Erythroblast (primary cell): Measurements from ENCODE around the gene NLGN1.
A peak's percentile ranks its signal among the peaks of the same experiment; 100 is the strongest.

Experiments used
- DNase-seq, 2 experiments: peaks; one replicate each; lab custom pipeline; 2025; lab: John Stamatoyannopoulos, UW
- GATA1 ChIP-seq: IDR thresholded peaks from 2 replicates; pipeline ENCODE4 v1.6.1; 2011; ENCODE audit warnings: low read depth, mild to moderate bottlenecking, control low read depth, low read length, moderate library complexity
- POLR2A ChIP-seq: IDR thresholded peaks from 2 replicates; pipeline ENCODE4 v1.6.1; 2011; ENCODE audit warnings: mild to moderate bottlenecking, low read length

The NLGN1 gene

GRCh38 chr3:174035328-174035886 is 637.9 kb downstream of the NLGN1 start:
- TF ChIP-seq POLR2A = no peak
- TF ChIP-seq GATA1 = no peak
- peak in 1 of 2 experiments; percentile 7 for DNase-seq

DNA sequence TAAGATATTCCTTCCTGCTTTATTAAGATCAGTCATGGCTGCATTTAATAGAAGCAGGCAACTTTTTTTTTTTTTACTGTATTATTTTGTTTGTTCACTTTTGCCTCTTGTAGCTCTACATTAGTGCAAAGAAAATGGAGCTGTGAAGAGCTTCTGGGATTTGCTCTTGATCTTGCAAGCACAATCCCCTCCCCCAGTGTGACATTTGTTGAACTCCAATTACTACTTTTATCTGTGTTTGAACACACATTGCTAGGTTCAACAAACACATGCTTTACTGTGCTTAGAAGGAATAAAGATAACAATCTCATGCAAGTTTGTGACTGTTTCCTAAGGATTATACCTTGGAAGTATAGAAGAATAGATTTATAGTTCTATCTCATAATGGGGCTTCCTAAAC is 648.8 kb downstream of the NLGN1 start:
- TF ChIP-seq GATA1 (no peak), POLR2A (no peak)

DNA sequence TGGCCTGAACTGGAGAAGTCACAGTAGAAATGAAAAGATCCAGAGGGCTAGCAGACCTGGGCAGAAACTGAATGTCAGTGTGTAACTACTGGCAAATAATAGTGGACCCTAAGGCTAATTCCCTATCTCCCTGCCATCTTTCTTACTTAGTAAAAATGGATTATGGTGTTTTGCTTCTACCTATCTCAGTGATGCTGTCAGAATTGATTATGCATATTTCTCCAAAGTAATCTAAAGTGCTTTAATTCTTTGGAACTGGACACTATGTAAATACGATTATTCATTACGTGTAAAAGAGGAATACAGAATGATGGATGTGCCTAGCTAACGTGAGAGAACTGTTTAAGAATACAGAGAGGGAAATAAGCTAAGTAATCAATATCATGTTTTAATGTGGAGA is 651.9 kb downstream of the NLGN1 start:
- no peak for TF ChIP-seq POLR2A
- TF ChIP-seq GATA1 = no peak
- no peak for DNase-seq

More for the DNA sequence above, 648.8 kb downstream of the NLGN1 start:
- no peak for DNase-seq

- no peak for DNase-seq
- no peak for TF ChIP-seq POLR2A
- TF ChIP-seq GATA1 = no peak
Observed at GRCh38 chr3:174051191-174051590, 653.6 kb downstream of the NLGN1 start.

GRCh38 chr3:174058804-174059203 is 661.3 kb downstream of the NLGN1 start:
- TF ChIP-seq POLR2A = no peak
- TF ChIP-seq GATA1 = no peak
- DNase-seq = no peak

GRCh38 chr3:174060431-174060830 is 662.9 kb downstream of the NLGN1 start:
- DNase-seq = no peak
- TF ChIP-seq POLR2A = no peak
- no peak for TF ChIP-seq GATA1

DNA sequence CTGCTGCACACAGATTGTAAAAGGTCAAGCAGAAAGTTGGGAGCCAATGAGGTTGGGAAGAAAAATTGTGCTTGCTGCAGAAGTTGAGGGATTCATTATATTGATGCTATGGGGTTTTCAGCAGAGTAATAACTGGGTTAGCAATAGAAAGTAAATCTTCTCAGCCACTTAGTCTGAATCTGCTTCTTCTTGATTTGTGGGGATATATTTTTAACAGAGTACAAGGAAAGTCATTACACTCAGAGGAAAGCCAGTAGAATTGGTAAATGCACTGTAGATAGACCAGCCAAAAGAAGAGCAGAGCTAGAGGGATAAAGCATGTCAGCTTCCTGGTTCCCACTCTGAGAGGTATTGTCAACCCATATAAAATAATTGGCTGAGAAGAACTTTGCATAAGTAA is 663.6 kb downstream of the NLGN1 start:
- no peak for DNase-seq
- TF ChIP-seq GATA1 (no peak), POLR2A (no peak)

- DNase-seq = no peak
- TF ChIP-seq GATA1 (no peak), POLR2A (no peak)
Observed at GRCh38 chr3:174061731-174062130, 664.2 kb downstream of the NLGN1 start.

GRCh38 chr3:174062923-174063322 is 665.4 kb downstream of the NLGN1 start:
- TF ChIP-seq POLR2A (no peak), GATA1 (no peak)
- DNase-seq = no peak

DNA sequence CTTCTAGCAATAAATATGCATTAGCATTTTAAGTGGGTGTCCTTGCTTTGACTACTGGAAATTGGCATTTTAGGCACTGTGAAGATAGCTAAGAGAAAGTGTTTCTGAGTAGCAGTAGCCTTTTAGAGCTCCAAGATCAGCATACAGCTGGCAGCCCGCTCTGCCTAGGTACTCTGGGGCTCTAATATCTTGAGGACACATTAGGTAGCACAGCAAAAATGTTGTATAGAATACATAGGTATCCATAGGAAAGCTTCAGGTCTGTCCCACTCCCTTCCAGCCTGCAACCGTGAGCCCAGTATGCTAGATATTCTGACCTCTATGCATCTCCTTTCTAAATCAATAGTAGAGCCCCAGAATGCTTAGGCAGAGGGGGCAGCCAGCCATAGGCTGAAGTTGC is 670.5 kb downstream of the NLGN1 start:
- no peak for TF ChIP-seq GATA1
- no peak for TF ChIP-seq POLR2A
- no peak for DNase-seq

GRCh38 chr3:174072675-174073074 is 675.1 kb downstream of the NLGN1 start:
- no peak for TF ChIP-seq POLR2A
- TF ChIP-seq GATA1 = no peak
- DNase-seq = no peak

- TF ChIP-seq GATA1 (no peak), POLR2A (no peak)
- no peak for DNase-seq
Observed at GRCh38 chr3:174083706-174084105, 686.2 kb downstream of the NLGN1 start.

- TF ChIP-seq POLR2A (no peak), GATA1 (no peak)
- no peak for DNase-seq
Observed at GRCh38 chr3:174089592-174089991, 692.0 kb downstream of the NLGN1 start.

GRCh38 chr3:174094669-174095068 is 697.1 kb downstream of the NLGN1 start:
- TF ChIP-seq POLR2A = no peak
- no peak for TF ChIP-seq GATA1
- DNase-seq = no peak

GRCh38 chr3:174097686-174098085 is 700.1 kb downstream of the NLGN1 start:
- TF ChIP-seq POLR2A (no peak), GATA1 (no peak)
- DNase-seq = no peak
